HG03139 (cell line): ENCODE measurements around the gene MACROD2.
"Not testable (repeated sequence)": the region's sequence is repeated elsewhere in the genome, so short reads cannot be mapped to it uniquely, and the experiment has no call there.

Source experiments
- ATAC-seq: cut with Tn5 transposase; IDR thresholded peaks from one replicate; pipeline ENCODE4 v1.9.1; 2021; ENCODE audit not compliant: unreplicated experiment

The MACROD2 gene

GRCh38 chr20:15807771-15808170 is 1812.5 kb downstream of the MACROD2 start:
- not testable (repeated sequence) for ATAC-seq

GRCh38 chr20:15811951-15812350 is 1816.6 kb downstream of the MACROD2 start:
- no peak for ATAC-seq

- ATAC-seq = no peak
These were observed 1817.4 kb downstream of the MACROD2 start for GRCh38 chr20:15812696-15813095.

GRCh38 chr20:15814360-15814759 is 1819.0 kb downstream of the MACROD2 start:
- ATAC-seq = no peak

GRCh38 chr20:15814911-15815310 is 1819.6 kb downstream of the MACROD2 start:
- no peak for ATAC-seq

GRCh38 chr20:15817351-15817750 is 1822.0 kb downstream of the MACROD2 start:
- ATAC-seq = no peak

- no peak for ATAC-seq
These were observed 1823.3 kb downstream of the MACROD2 start for GRCh38 chr20:15818651-15819071.

- no peak for ATAC-seq
These were observed 1828.4 kb downstream of the MACROD2 start for GRCh38 chr20:15823718-15824117.

GRCh38 chr20:15827628-15828027 is 1832.3 kb downstream of the MACROD2 start:
- no peak for ATAC-seq

- no peak for ATAC-seq
These were observed 1835.9 kb downstream of the MACROD2 start for GRCh38 chr20:15831201-15831600.

GRCh38 chr20:15832512-15832911 is 1837.2 kb downstream of the MACROD2 start:
- no peak for ATAC-seq

GRCh38 chr20:15834857-15835256 is 1839.5 kb downstream of the MACROD2 start:
- no peak for ATAC-seq

GRCh38 chr20:15835811-15836210 is 1840.5 kb downstream of the MACROD2 start:
- no peak for ATAC-seq

- ATAC-seq = no peak
These were observed 1841.3 kb downstream of the MACROD2 start for GRCh38 chr20:15836634-15837033.

- ATAC-seq = no peak
These were observed 1842.2 kb downstream of the MACROD2 start for GRCh38 chr20:15837563-15837962.

- ATAC-seq = no peak
These were observed 1843.2 kb downstream of the MACROD2 start for GRCh38 chr20:15838466-15838865.

- ATAC-seq = no peak
These were observed 1845.5 kb downstream of the MACROD2 start for GRCh38 chr20:15840636-15841301.

- ATAC-seq = peak; percentile 68
These were observed 1847.6 kb downstream of the MACROD2 start for GRCh38 chr20:15842872-15843271.

GRCh38 chr20:15843777-15844176 is 1848.5 kb downstream of the MACROD2 start:
- ATAC-seq = no peak

GRCh38 chr20:15847196-15847784 is 1852.0 kb downstream of the MACROD2 start:
- ATAC-seq = no peak

GRCh38 chr20:15848126-15848525 is 1852.8 kb downstream of the MACROD2 start:
- ATAC-seq = no peak

- no peak for ATAC-seq
These were observed 1853.8 kb downstream of the MACROD2 start for GRCh38 chr20:15848995-15849610.
